ENCODE measurements around the gene NT5DC1.
"Not testable (repeated sequence)": the region's sequence is repeated elsewhere in the genome, so short reads cannot be mapped to it uniquely, and the experiment has no call there.

NT5DC1 gene

DNA sequence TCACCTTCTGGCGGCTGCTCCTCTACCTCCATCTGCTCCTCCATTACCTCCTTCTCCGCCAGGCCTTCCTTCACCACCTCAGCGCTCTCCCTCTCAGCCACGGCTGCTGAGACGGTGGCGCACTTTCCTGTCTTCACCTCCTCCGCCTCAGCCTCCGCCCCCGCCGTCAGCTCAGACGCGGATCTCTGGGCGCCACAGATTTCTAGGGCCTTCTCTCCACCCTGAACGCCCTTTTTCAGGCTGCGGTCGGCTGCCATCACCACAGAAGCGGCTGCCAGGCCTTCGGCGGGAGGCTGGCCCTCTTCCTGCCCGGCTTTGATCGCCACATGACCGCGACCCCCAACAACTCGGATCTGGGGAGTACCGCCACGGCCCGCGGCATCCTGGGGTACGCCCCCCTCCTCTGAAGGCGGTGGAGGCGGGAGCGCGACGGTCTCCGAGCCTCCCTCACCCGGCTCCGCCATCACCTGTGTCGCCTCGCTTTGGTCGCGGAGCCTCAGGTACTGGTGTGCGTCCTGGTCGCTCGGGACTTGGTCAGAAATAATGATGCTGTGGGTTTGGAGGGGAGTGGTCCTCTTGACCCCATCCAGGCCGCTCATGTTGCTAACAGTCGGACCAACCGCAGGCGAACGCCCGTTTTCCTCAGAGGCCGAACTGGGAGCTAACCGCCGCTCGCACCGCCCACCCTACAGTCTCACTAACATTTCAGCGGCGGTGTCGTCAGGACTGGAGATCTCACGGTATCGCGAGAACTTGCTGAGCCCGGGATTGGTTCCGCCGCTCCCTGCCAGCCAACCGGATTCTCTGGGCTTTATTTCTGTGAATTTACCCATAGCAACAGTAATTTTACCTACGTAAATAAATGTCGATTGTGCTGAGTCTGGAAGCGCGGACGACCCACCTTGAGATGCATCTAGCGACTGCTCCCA is 178.8 kb downstream of the NT5DC1 start, which contains the start of gene TSPYL1:
Gene TSPYL1 (minus strand): TSS at position 699 of the 929 bp plus-strand sequence. CDS start 100 bp downstream, at position 599.
- DNase-seq (ENCODE audit: low read depth in 2 of 2): peak; percentile 88 to 90

GRCh38 chr6:116280161-116280932 is 179.7 kb downstream of the NT5DC1 start:
- DNase-seq (ENCODE audit: low read depth in 2 of 2): no peak

- DNase-seq (ENCODE audit: low read depth in 2 of 2): no peak
Observed at GRCh38 chr6:116280933-116281316, 180.3 kb downstream of the NT5DC1 start.

- no peak for DNase-seq (ENCODE audit: low read depth in 2 of 2)
Observed at GRCh38 chr6:116282698-116283097, 182.0 kb downstream of the NT5DC1 start.

- DNase-seq (ENCODE audit: low read depth in 2 of 2): no peak
Observed at GRCh38 chr6:116283191-116283590, 182.5 kb downstream of the NT5DC1 start.

- DNase-seq (ENCODE audit: low read depth in 2 of 2): not testable (repeated sequence)
Observed at GRCh38 chr6:116284984-116285383, 184.3 kb downstream of the NT5DC1 start.

DNA sequence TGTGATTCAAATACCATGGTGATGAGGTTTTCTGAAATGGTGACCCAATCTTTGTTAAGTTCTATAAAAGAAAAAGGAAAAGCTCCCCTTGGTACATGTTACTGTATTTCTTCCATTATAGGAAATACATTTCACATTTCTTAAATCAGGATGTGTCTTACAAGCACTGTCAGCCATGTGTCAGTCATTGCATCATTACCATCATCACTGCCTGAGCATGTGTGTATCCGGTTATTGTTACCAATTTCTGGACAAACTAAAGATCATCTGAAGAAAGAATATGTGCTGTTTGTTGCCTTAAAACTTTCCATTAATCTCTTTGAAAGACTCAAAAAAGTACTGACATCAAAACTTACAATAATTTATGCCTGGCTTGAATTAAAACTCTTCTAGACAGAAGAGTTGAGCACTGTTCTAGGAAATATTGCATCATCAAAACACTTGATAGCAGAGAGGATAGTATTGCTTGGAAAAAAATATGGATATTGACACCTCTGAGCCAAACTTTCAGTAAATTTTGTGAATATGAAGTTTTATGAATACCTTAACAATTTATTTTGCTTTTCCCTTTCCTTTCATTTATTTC is 186.2 kb downstream of the NT5DC1 start:
- no peak for DNase-seq (ENCODE audit: low read depth in 2 of 2)

DNA sequence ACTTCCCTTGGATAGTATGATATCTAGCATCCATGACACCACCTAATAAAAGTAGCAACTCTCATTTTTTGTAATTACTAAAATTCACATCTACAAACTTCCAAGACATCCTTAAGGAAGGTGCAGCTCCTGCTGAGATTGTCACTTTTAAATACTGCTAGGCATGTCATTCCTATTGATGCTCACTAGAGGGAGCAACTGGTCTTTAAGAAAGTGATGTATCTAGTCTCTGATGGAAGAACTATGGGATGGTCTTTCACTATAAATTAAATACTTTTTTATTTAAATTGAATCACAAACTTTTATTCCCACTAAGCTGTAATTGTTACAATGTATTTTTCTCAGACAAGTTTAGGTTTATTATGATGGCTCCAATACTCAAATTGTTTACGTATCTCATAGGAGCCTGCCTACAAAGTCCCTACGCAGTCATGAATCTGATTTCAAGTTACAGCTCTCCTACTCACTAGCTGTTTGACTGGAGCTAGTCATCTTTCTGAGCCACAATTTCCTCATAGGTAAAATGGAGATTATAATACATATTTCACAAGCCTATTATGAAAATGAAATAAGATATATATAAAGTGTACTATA is 187.1 kb downstream of the NT5DC1 start:
- DNase-seq (ENCODE audit: low read depth in 2 of 2): no peak

DNA sequence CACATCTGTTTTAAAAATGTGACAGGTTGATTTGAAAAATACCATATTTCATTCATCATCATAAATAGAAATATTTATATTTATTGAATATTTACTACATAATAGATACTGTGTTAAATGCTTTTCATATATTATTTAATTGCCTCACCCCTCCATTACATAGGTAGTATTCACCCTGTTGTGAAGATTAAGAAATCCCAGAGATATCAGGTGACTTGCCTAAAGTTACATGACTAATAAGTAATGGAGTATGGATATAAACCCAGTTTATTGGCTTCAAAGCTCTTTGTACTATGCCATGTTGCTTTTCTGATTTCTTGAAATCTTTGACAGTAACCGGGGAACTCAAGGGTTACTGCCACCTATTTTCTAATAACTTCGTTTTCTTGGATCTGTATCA is 189.2 kb downstream of the NT5DC1 start:
- DNase-seq (ENCODE audit: low read depth in 2 of 2): no peak

DNA sequence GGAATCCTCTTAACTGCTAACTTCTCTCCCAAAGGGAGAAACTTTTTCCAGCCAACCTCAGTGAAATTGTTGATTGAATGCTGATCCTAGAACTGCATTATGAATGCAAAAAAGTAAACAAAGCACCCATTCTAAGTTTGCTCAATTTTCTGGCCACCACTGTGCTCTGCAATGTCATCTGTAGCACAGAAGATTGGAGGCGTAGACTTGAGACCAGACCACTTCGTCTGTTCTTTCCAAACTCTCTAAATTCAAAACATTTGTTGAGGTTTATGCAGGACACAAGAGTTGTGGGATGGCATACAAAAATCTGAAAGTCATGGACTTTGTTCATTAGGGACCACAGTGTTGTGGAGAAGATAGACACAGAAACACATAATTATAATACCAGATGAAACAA is 190.1 kb downstream of the NT5DC1 start:
- DNase-seq (ENCODE audit: low read depth in 2 of 2): no peak

- DNase-seq (ENCODE audit: low read depth in 2 of 2): no peak
Observed at GRCh38 chr6:116291701-116292396, 191.2 kb downstream of the NT5DC1 start.

GRCh38 chr6:116292553-116292952 is 191.9 kb downstream of the NT5DC1 start:
- DNase-seq (ENCODE audit: low read depth in 2 of 2): no peak

- DNase-seq (ENCODE audit: low read depth in 2 of 2): no peak
Observed at GRCh38 chr6:116298273-116298672, 197.6 kb downstream of the NT5DC1 start.

- DNase-seq (ENCODE audit: low read depth in 2 of 2): no peak
Observed at GRCh38 chr6:116298973-116299372, 198.3 kb downstream of the NT5DC1 start.

All from stimulated activated CD4-positive, alpha-beta T cell treated with anti-CD3 and anti-CD28 coated beads, Interleukin-12 subunit alpha, Interleukin-12 subunit beta, amount 100 ng/mL, for 24 hours (primary cell).